GM19351 (cell line): ENCODE measurements around the gene SPATC1L.

ENCODE experiments used
- ATAC-seq: cut with Tn5 transposase; IDR thresholded peaks from one replicate; pipeline ENCODE4 v1.9.1; 2021; ENCODE audit warnings: mild to moderate bottlenecking, moderate library complexity; ENCODE audit not compliant: unreplicated experiment

SPATC1L gene

DNA sequence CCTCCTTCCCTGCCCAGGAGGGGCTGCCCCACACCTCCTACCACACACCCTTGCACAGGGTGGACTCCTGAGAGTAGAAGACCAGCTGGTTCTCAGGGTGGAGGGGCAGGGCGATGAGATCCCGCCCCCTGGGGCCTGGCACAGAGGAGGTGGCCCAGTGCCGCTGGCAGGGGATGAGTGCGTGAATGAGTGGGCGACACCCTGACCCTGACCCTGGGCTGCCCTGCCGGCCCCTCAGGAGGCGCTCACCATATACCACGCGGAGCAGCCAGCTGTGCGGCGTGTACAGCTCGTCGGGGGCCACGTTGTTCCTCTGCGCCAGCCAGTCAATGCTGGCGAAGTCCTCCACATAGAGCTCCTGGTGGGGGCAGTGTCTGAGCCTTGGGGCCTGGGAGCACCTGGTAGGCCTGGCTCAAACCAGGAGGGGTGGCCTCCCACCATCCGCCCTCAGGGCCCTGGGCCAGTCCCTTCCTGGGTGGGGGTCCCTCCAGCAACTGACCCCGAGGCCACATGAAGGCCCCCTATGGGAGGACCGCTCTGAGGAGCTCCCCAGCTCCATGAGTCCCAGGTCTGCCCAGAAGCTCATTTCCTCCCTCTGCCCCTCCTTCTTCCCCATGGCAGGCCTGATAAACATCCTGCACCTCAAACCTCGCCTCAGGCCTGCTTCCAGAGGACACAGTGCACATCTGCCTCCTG is 31.3 kb upstream of the SPATC1L start:
- ATAC-seq, result no peak

DNA sequence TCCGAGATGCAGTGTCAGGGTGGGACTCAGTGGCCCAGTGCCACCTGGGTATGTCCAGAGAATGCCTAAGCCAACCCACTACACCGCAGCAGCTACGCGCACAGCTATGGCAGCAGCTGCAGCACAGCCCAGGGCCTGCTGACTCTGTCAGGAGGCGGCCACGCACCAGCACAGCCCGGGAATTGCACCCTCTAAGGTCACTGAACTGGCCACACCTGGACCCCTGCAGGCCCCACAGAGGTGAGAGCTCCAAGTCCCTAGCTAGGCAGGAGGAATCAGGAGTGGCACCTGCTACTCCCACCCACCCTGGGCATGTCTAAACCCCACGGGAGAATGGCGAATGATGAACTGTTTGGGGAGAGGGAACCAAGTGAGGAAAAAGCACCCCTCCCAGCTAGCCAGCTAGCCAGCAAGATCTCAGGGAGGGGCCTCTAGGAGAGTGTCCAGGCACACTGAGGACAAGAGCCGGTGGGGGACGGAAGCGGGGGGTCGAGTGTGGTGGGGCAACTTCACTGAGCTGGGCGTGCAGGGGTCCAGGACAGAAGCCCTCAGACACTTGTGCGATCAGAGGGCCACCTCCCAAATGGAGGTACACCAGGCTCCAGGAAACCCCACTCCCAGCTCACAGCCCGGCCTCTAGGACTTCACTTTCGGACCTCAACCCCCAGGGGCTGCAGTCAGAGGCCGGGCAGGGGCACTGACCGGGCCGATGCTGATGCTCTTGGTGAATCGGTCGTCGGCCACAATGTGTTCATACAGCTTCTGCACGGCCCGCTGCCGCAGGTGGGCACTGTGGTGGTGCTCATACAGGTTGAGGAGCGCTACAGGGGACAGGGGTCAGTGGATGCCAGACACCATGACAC is 30.4 kb upstream of the SPATC1L start:
- no peak for ATAC-seq

DNA sequence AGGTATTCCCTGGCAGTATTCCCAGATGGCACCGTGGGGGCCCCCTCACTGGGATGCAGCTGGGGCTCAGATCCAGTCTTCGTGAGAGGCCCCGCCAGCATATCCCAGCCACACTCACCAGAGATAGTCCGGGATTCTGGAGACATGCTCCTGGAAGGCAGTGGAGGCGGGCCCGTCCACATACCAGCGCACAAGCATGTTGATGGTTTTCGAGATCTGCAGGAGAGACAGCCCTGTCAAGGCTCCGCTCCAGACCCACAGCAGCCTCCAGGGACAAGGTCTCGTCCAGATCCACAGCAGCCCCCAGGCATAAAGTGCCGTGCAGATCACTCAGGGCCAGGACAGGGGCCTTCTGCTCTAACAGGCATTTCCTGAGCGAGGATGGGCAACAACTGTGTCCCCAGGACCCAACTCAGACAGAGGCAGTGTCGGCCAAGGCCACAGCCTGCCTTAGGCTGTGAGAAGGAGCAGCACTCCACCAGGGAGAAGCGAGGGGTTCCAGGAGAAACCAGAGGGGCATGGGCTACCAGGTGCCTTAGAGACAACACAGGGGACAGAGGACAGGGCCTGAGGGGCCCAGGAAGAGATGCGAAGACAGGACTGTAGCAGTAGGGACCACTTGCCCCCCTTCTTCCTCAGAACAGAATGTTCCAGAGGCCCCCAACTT is 29.5 kb upstream of the SPATC1L start:
- ATAC-seq, result no peak

DNA sequence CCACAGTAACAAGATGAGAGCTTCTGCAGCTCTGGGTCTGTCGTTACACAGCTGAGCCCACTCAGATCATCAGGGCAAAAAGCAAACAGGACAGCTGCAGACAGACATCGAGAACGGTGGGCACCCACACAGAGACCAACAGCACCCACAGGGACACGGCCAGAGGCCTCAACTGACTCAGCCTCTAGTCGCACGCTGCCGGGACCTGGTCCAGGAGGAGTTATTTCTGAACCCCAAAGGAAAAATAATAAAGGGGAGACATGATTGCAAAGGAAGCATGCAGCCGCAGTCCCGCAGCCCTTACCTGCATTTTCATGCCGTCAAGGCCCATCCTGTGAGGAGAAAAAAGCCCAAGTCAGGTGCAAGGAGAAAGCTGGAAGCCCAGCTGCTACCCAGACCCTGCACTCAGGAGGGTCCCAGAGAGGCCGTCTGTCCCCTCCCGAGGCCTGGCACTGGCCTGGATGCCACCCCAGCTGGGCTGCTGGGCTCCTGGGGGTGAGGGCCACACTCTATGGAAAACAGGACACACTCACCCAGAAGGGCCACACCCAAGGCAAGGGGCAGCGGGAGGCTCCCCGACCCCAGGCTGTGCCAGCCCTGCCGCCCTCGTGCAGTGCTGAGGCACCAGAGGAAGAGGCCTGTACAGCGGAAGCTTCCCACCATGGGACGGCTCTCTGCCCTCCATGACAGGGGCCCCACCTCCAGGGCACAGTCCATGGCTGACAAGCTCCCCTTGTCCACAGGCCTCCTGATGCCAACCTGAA is 28.6 kb upstream of the SPATC1L start:
- ATAC-seq, result no peak

DNA sequence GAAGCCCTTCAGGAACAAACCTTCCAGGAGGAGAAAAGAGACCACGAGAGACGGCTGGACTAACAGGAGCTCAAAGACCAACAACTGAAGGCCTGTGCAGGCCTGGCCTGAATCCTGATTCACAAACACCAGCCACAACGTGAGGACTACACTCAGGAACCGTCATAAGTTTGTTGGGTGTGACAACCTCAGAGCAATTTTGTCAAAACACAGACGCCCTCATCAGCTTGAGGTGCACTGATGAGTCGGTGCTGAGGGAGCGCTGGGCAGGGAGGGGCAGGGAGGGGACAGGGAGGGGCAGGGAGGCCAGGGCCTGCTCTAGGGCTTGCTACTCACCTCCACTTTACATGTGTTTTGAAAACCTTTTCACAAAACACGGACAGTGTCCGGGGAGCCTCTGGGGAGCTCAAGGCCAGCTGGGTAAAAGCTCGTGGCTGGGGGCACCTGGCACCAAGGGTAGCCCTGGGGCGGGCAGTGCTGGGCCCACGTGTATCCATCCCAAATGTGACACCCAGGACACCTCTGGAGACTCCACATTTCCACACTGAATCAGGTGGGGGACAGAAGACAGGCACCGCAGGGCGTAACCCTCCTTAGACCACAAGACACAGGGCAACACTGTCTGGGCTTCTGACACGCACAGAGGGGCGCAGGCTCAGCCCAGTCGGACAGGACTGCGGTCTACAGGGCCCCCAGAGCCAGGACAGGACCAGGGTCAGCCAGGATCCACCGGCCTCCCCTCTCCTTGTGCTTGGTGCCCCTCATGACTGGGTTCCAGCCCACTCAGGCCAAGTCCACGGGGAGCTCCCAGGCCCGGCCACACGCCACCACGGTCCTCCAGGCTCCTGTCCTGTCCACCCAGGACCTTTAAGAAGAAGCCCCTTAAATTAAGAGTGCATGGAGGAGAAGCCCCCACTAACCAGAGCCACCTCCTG is 27.8 kb upstream of the SPATC1L start:
- no peak for ATAC-seq

DNA sequence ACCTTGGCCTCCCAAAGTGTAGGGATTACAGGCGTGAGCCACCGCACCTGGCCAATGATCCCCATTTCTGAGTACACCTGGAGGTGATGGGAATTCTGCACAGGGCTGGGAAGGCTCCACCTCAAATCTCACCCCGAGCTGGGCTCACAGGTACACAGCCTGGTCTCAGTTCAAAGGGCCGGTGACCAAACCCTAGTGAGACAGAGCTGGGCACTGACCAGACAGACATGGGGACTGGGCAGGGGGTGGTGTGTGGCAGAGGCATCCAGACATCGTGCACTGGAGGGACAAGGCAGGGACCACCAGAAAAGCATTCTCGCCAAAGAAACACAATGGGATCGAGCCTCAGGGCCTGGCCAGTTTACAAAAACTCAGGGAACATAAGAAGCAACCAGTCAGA is 27.1 kb upstream of the SPATC1L start:
- no peak for ATAC-seq

DNA sequence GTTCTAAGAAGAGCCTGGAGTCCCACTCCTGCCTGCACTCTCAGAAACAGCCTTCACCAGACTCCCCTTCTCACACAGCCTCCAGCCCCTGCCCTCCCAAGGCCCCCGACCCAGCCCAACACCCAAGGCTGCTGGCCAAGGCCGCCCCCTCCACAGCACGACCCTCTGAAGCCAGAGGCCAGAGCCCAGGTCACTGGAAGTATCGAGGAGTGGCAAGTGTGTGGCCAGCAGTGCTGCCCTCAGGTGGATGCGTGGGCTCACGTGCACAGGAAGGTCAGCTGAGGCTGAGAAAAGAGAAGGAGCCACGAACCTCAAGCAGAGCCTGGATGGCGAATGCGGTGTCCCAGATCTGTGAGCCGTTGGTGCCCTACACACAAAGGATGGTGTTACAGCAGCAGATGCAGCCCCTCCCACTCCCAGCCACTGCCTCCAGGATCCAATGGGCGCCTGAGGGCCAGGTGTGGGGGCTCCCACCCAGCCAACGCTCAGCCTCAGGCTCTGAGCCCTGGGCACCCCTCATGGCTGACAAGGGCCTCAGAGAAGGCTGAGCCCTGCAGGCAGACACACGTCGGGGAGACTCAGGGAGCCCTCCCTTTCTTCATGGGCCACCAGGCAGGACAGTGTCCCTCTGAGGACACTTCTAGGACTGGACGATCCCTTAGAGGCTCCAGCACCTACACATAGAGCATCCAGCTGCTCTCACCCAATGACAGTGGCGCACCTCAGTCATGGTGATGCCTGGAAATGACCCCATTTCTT is 26.3 kb upstream of the SPATC1L start:
- ATAC-seq, result no peak

DNA sequence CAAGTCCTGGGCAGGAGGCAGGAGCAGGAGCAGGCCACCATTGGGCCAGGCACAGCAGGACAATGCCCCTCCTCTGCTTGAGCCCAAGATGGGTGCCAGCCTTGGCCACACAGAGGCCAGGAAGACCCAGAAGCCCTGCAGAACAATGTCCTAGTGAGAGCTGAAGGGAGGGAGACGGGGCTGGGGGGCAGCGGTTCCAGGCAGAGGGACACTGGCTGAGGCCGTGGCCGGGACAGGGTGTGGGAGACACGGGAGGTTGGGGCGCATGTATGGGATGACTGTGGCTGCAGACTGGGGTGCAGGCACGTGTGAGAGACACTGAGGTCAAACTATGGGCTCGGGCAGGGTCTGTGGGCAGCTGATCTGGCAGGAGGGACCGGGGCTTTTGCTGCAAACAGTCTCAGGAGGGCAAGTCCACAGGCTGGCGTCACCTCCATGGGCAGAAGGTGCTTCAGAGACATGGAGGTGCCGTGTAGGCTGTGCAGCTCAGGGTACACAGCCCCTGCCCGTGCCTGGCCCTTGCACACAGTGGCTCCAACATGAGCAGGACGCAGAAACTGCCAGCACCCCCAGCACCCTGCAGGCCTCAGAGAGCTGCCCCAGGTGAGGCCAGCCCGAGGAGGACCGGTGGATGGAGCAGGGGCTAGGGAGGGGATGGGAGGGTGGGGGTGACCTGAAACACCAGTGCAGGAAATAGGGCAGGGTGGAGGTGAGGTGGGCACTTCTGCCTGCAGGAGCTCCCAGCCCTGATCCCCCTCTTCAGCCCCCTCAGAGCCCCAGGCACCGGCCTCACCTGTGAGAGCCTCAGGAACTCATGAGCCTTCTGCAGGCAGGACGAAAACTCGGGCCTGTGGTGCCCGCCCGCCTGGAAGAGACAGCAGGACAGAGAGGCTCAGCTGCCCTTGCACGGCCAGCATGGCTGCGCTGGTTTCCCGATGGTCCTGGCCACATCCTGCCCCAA is 24.8 kb upstream of the SPATC1L start:
- ATAC-seq, result no peak

DNA sequence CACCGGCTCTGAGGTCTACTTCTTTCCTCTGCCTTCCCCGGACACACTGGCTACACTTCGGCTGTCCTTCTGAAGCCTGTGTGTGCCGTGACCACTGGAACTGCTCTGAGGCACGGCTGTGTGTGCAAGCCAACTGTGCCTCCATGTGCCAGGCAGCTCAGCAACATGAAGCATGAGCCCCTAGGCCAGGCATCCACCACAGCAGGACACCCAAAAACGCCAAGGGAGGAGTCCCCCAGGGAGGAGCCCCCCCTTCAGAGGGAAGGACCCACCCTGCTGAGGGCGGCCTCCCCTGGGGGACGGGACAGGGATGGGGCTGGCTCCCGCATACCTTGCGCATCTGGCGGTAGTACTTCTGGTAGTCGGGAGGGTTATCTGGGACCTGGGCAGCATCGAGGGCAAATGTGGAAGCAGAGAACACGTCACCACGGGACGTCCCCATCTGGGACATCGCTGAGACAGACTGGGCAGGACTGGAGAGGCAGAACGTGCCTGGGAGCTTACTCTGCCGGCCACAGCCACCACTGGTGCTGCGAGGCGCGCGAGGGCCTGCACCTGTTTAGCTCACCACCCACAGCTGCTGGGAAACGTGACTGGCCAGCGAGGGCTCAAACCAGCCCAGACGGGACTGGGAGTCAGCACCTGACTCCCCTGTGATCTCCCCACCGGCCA is 23.8 kb upstream of the SPATC1L start:
- ATAC-seq, result no peak

DNA sequence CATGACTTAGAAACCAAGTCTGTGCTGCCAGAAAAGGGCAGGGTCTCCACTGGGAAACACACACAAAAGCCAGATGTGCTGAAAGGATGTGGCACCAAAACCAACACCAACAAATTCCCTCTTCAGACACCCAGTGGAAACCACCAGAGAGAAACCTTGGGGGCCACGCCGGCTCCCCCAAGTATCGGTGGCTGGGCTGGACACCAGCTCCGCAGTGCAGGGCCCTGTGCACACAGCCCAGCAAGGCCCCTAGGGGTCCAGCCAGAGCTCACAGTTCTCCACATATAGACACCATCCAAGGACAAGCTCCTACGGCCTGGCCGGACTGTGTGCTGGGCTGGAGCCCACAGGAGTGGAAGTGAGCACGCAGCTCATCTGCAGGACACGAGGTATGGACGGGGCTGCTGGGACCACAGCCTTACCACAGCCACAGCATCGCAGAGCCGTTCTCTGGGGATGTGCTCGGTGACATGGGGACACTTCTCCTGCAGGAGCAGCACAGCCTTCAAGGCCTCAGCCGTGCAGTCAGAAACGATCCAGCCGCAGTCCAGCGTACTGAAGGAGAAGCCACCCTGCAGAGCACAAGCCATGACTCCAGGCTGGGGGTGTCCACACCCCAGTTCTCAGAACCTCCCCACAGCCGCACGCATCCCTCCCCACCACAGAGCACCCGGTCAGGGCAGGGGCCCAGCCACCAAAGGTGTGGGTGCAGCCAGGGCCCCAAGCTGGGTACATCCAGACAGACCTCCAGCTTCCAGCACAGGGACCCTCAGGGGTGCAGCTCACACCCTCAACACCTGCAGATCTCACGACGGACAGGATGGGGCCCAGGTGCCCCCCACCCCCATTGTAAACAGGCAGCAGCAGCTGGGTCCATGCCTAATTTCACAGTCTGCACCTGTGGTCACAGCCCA is 23.0 kb upstream of the SPATC1L start:
- no peak for ATAC-seq

DNA sequence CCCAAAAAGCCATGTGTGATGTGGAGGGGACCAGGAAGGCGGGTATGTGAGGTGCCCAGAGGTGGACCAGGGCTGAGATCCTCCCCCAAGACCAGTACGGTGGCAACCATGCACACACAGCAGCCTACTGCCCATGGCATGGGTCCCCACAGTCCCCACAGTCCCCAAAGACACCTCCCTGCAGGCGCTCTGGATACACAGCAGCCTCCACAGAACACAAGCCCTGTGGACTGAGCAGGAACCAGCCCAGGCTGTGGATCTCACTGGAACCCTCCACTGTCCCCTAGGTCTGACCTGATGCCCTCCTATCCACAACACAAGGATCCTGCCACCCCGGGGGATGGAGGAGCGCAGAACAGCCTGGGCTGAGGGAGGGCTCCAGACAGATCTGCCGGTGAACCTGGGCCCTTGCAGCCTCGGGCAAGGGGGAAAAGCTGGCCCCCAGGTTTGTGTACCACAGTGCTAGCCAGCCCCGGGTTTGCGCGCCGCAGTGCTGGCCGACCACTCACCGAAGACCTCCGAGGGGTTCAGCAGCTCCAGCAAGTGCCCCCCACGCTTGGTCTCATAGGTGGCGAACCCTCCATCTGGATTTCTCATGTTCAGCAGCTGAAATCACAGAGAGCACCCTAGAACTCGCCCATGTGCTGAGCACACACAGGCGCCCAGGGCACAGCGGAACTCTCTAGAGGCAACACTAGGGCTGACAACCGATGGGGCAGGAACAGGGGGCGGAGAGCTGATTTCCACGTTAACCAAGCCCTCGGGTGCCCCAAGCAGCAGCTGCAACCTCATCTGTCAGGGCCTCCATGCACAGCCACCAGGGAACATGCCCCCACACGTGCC is 22.1 kb upstream of the SPATC1L start:
- ATAC-seq, result no peak

DNA sequence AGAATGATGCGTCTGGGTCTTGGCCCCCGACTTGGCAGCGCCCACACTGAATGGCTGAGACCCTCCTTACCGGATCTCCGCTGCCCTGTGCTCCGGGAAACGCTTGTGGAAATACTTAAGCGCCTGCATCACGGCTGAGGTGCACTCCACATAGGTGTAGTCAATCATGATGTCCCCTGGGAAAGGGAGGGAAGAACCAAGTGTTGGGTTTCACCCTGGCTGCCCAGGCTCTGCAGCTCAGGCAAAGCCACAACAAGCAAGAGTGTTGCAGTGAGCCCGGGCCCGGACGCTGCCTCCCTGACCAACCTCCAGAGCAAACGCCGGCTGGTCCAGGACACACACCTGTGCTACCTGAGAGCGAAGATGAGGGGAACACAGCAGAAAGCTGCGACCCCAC is 21.5 kb upstream of the SPATC1L start:
- no peak for ATAC-seq

DNA sequence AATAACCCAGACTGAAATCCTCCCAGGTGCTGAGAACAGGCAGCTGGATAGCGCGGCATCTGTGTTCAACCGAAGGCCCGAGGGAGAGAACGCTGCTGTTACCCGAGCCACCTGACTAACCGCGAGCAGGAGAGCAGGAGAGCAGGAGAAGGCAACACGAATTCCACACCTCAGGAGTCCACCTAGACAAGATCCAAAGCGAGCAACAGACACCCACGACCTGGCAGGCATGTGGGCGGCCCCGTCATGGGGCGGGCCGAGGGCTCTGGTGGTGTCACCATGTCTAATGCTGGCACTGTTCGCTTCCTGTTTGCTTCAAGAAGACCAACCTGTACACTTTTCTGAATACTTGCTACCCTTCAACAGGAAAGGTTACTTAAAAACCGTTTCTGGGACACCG is 20.9 kb upstream of the SPATC1L start:
- no peak for ATAC-seq

DNA sequence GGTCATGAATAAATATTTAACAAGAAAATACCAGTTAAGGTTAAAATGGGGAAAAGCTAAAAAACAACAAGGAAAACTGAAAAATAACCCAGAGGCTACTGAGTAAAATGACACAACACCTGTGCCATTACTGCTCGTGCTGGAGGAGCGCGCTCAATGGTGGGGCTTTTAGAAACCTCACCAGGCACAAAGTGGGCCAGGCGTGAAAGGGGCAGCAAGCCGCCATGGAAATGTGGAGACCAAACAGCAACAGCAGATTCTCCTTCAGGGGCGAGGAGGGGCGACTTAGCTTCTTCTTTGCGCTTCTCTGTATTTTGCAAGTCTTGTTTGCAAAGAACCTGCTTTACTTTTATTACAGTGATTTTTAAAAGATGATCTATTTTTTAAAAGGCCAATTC is 18.9 kb upstream of the SPATC1L start:
- ATAC-seq, result no peak

DNA sequence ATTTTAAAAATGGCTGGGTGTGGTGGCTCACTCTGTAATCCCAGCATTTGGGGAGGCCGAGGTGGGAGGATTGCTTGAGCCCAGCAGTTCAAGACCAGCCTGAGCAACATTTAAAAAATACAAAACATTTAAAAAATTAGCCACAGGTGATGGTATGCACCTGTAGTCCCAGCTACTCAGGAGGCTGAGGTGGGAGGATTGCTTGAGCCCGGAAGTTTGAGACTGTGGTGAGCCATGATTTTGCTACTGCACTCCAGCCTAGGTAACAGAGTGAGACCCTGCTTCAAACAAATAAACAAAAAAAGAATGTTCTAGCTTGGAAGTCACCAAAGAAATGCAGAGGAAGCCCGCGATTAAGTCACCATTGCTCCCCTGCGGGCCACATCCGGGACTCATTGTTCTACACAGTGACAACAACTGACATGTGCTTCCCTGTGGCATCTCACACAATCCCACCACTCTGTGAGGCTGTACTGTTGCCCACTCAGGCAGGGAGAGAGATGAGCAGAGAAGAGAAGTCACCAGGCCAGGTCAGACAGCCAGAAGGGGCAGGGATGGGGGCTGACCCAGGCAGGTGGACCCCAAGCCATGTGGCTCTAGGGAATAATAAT is 18.4 kb upstream of the SPATC1L start:
- no peak for ATAC-seq
